ENCODE results near the gene TMEM14C.

TMEM14C gene

GRCh38 chr6:10763006-10763405 is 40.1 kb downstream of the TMEM14C start:
- no peak for DNase-seq (ENCODE audit: low spot score)

- no peak for DNase-seq (ENCODE audit: low spot score)
Observed at GRCh38 chr6:10769419-10769818, 46.5 kb downstream of the TMEM14C start.

GRCh38 chr6:10771371-10771894 is 48.6 kb downstream of the TMEM14C start:
- no peak for DNase-seq (ENCODE audit: low spot score)

- no peak for DNase-seq (ENCODE audit: low spot score)
Observed at GRCh38 chr6:10778230-10778629, 55.4 kb downstream of the TMEM14C start.

GRCh38 chr6:10779076-10779475 is 56.2 kb downstream of the TMEM14C start:
- no peak for DNase-seq (ENCODE audit: low spot score)

All from Ammon's horn (tissue), 1 donor.